HCT116 (cell line): Measurements from ENCODE around the gene PCDH20. TPM values are rescaled to one million over a fixed set of nuclear protein-coding genes. Genes with fewer than 3 reads are reported as not detected.

ENCODE experiments used
- ATAC-seq: fragments of 200-7000 bp; cut with Tn5 transposase; 2 replicates; pipeline ENCODE4 v1.9.1; 2020; ENCODE audit warnings: mild to moderate bottlenecking, moderate library complexity
- BruUV-seq: library from RNA; stranded (reverse); fragments of 400-500 nt; replicated peaks from 2 replicates; lab custom pipeline; 2021; lab: Mats Ljungman, UMichigan
- CTCF ChIA-PET: fragments of 300-600 bp; sonication (Branson Sonifier 250); formaldehyde crosslinking; loops from one replicate; lab custom pipeline; 2021; ENCODE audit warnings: antibody characterized with exemption; lab: Charles Lee
- POLR2A ChIA-PET: fragments of 300-600, 350-600 bp; sonication (Branson Sonifier 250); formaldehyde crosslinking; loops from one replicate; lab custom pipeline; 2021; ENCODE audit warnings: antibody characterized with exemption; lab: Charles Lee
- RAD21 ChIA-PET, 2 experiments: fragments of 300-600 bp; sonication (Branson Sonifier 250); formaldehyde crosslinking; loops; one replicate each; lab custom pipeline; 2023; ENCODE audit warnings: low total read pairs in 2 of 2; ENCODE audit not compliant: uncharacterized antibody in 2 of 2, unreplicated experiment in 2 of 2, low non-redundant PET in 1 of 2; lab: Charles Lee
- DNase-seq: peaks from one replicate; pipeline ENCODE4 v3.0.0-alpha.2; 2010; ENCODE audit warnings: low read depth, low spot score
- H2AFZ ChIP-seq: fragments of 200-600 bp; shearing (Covaris generic), sonication (generic); 2 replicates; pipeline ENCODE4 v1.6.1; 2017; ENCODE audit warnings: low read depth, mixed run types, mixed read lengths, antibody characterized with exemption, low read length; ENCODE audit not compliant: poor library complexity, severe bottlenecking
- H3K27ac ChIP-seq: 2 replicates; pipeline ENCODE4 v1.5.1; 2012; ENCODE audit warnings: low read depth, low read length
- H3K27me3 ChIP-seq: fragments of 200-600 bp; sonication (generic); 2 replicates; pipeline ENCODE4 v1.6.1; 2016; ENCODE audit warnings: mixed run types, low read length, mixed read lengths; ENCODE audit not compliant: insufficient read depth
- H3K36me3 ChIP-seq, 2 experiments: fragments of 200-500 bp in 1 of 2; fragments of 200-600 bp in 1 of 2; sonication (Bioruptor generic) in 1 of 2; sonication (generic) in 1 of 2; 2 replicates each; pipeline versions ENCODE4 v1.5.1 to v1.6.1; 2014 to 2016; ENCODE audit warnings: low read length in 2 of 2, inconsistent platforms in 1 of 2, mixed read lengths in 1 of 2, mixed run types in 1 of 2; ENCODE audit not compliant: insufficient read depth in 2 of 2, control insufficient read depth in 1 of 2
- H3K4me1 ChIP-seq, 2 experiments: fragments of 200-600 bp in 1 of 2; sonication (generic) in 1 of 2; 2 replicates each; pipeline versions ENCODE4 v1.5.1 to v1.6.1; 2012 to 2017; ENCODE audit warnings: low read length in 2 of 2, inconsistent platforms in 1 of 2, mild to moderate bottlenecking in 1 of 2, mixed read lengths in 1 of 2, mixed run types in 1 of 2, moderate library complexity in 1 of 2; ENCODE audit not compliant: insufficient read depth in 2 of 2, control insufficient read depth in 1 of 2
- H3K4me2 ChIP-seq: fragments of 200-600 bp; sonication (generic); 2 replicates; pipeline ENCODE4 v1.6.1; 2017; ENCODE audit warnings: mixed run types, low read length, mixed read lengths
- H3K4me3 ChIP-seq, 2 experiments: fragments of 200-600 bp in 1 of 2; sonication (generic) in 1 of 2; replicated peaks in 1 of 2; 2 replicates each; pipeline ENCODE4 v1.5.1; 2011 to 2016; ENCODE audit warnings: low read length in 2 of 2, control low read depth in 1 of 2, low read depth in 1 of 2, mild to moderate bottlenecking in 1 of 2, mixed read lengths in 1 of 2, mixed run types in 1 of 2
- H3K79me2 ChIP-seq: fragments of 200-600 bp; sonication (generic); 2 replicates; pipeline ENCODE4 v1.6.1; 2017; ENCODE audit warnings: mild to moderate bottlenecking, mixed run types, low read length, moderate library complexity, mixed read lengths; ENCODE audit not compliant: insufficient read depth
- H3K9ac ChIP-seq: fragments of 200-600 bp; sonication (generic); 2 replicates; pipeline ENCODE4 v1.6.1; 2016; ENCODE audit warnings: low read length, mixed read lengths
- H3K9me2 ChIP-seq: fragments of 200-600 bp; sonication (generic), shearing (Covaris generic); 2 replicates; pipeline ENCODE4 v1.6.1; 2017; ENCODE audit warnings: mixed run types, mild to moderate bottlenecking, moderate library complexity; ENCODE audit not compliant: insufficient read depth
- H3K9me3 ChIP-seq, 2 experiments: fragments of 200-500 bp in 1 of 2; fragments of 200-600 bp in 1 of 2; sonication (Bioruptor generic) in 1 of 2; sonication (generic) in 1 of 2; 2 replicates each; pipeline ENCODE4 v1.6.1; 2014 to 2017; ENCODE audit warnings: low read length in 2 of 2, mixed read lengths in 2 of 2, inconsistent platforms in 1 of 2, low read depth in 1 of 2, mild to moderate bottlenecking in 1 of 2, mixed run types in 1 of 2, moderate library complexity in 1 of 2; ENCODE audit not compliant: control insufficient read depth in 1 of 2, insufficient read depth in 1 of 2
- H4K20me1 ChIP-seq: fragments of 200-600 bp; sonication (generic), shearing (Covaris generic); 2 replicates; pipeline ENCODE4 v1.6.1; 2017; ENCODE audit warnings: mixed run types, mild to moderate bottlenecking, moderate library complexity; ENCODE audit not compliant: insufficient read depth
- EGR1 ChIP-seq: IDR thresholded peaks from 2 replicates; pipeline ENCODE4 v1.6.1; 2012; ENCODE audit warnings: low read depth
- ELF1 ChIP-seq: IDR thresholded peaks from 2 replicates; pipeline ENCODE4 v1.6.1; 2012; ENCODE audit warnings: low read depth, borderline replicate concordance
- EZH2 ChIP-seq: fragments of 200-600 bp; sonication (generic); IDR thresholded peaks from 2 replicates; pipeline ENCODE4 v1.6.1; 2017; ENCODE audit warnings: antibody characterized with exemption, mixed run types
- POLR2A ChIP-seq: IDR thresholded peaks from 2 replicates; pipeline ENCODE4 v1.7.0; 2011; ENCODE audit warnings: borderline replicate concordance; ENCODE audit not compliant: insufficient read depth, insufficient read length; ENCODE audit errors: extremely low read depth
- REST ChIP-seq: IDR thresholded peaks from 2 replicates; pipeline ENCODE4 v1.6.1; 2012; ENCODE audit warnings: low read depth
- TCF7L2 ChIP-seq: IDR thresholded peaks from 2 replicates; pipeline ENCODE4 v1.7.0; 2011; ENCODE audit warnings: borderline replicate concordance, inconsistent platforms; ENCODE audit not compliant: insufficient read depth, insufficient read length; ENCODE audit errors: extremely low read depth
- ZNF274 ChIP-seq: fragments of 200-500 bp; sonication (Bioruptor generic); IDR thresholded peaks from 2 replicates; pipeline ENCODE4 v1.6.1; 2014; ENCODE audit warnings: mild to moderate bottlenecking, low read depth, low read length, inconsistent platforms
- intact Hi-C: fragments of 100-400 bp; cut with micrococcal nuclease; formaldehyde crosslinking; loops from 2 replicates; pipeline ENCODE4 v1.10.0; 2022
- total RNA-seq: library from RNA; stranded (reverse); gene quantifications from one replicate; pipeline ENCODE4 v1.2.1, GENCODE V29; 2021; ENCODE audit not compliant: unreplicated experiment
- TF ChIP-seq, protein P1 (sequence below), 3 experiments: fragments of 200-600 bp in 1 of 3; sonication (generic) in 1 of 3; IDR thresholded peaks in 2 of 3; conservative IDR thresholded peaks in 1 of 3; 2 replicates each; pipeline ENCODE4 v1.5.1; 2012 to 2017; ENCODE audit warnings: low read depth in 2 of 3, low read length in 2 of 3, antibody characterized with exemption in 1 of 3, borderline replicate concordance in 1 of 3, control low read depth in 1 of 3, mild to moderate bottlenecking in 1 of 3, mixed read lengths in 1 of 3, mixed run types in 1 of 3, moderate library complexity in 1 of 3; ENCODE audit not compliant: insufficient read depth in 1 of 3
- TF ChIP-seq, protein P2 (sequence below): IDR thresholded peaks from 2 replicates; pipeline ENCODE4 v1.6.1; 2012

PCDH20 gene
- total RNA-seq, 1 experiment from 2014 or later = not detected

DNA sequence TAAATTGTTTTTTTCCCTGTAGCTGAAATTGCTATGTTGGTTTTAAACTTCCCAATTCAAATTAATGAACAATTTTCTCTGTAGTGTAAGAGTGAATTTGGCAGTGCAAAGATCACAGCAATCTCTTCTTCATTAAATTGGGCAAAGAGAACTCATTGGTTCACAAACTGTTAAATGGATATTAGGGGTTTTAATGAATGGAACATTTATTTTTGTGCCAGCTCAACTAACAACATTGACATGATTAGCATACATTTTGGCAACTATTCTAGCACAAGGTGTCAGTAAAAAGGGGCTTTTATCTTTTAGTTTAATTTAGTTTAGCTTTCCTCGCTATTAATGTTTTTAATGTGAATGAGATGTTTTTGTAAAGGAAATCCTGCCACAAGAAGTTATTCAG is 7.1 kb downstream of the PCDH20 start:
- CTCF ChIA-PET = interaction anchor here (1.7 kb wide), 1 partner anchor 545 kb away, joined by 3 read pairs; no protein-coding TSS in a partner anchor
- H3K27ac ChIP-seq = no peak overlapping the region
- BruUV-seq = no TSS peak

DNA sequence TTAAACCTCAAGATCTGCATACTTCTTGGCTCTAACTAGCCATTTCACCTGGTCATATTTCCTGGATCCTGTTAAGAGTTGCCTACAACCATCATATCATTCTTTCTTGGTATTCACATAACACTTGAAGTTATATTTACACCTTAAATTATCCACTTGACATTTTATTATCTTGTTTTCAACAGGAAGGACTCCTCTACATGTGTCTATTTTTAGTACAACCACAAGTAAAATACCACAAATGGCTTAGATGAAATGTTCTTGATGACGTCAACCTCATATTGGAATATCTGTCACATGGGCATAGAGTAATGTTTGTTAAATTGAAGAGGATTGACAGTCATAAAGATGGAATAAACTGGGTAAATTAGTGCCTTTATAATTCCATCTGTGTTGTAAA is 9.4 kb downstream of the PCDH20 start:
- intact Hi-C loops = loop anchor here (10.0 kb wide), 1 partner anchor 441 kb away; no protein-coding TSS in a partner anchor
- peaks cover 0 to 3% of the 10 kb centered on the region in 2 experiments; a peak in 1 of 4 replicates for H3K9me3 ChIP-seq
- POLR2A ChIA-PET = no interaction called here
- H3K9me2 ChIP-seq = no peaks in the 10 kb centered on the region
- CTCF ChIA-PET = no interaction called here
- DNase-seq = no peak
- H3K4me3 ChIP-seq = no peak overlapping the region
- H3K4me2 ChIP-seq = no peak overlapping the region
- RAD21 ChIA-PET = no interaction called here
- no peak for ATAC-seq
- H3K79me2 ChIP-seq = no peaks in the 10 kb centered on the region
- no peaks in the 10 kb centered on the region for H3K4me1 ChIP-seq
- H4K20me1 ChIP-seq = no peaks in the 10 kb centered on the region
- H3K36me3 ChIP-seq = no peaks in the 10 kb centered on the region
- H3K9ac ChIP-seq = no peak overlapping the region
- no TSS peak for BruUV-seq
- H2AFZ ChIP-seq = no peak overlapping the region
- no peaks in the 10 kb centered on the region for H3K27me3 ChIP-seq
- no peak overlapping the region for H3K27ac ChIP-seq
- TF ChIP-seq POLR2A (no peak), ZNF274 (no peak), ELF1 (no peak), REST (no peak), TCF7L2 (no peak), EZH2 (no peak)
- TF ChIP-seq, protein P1, sequence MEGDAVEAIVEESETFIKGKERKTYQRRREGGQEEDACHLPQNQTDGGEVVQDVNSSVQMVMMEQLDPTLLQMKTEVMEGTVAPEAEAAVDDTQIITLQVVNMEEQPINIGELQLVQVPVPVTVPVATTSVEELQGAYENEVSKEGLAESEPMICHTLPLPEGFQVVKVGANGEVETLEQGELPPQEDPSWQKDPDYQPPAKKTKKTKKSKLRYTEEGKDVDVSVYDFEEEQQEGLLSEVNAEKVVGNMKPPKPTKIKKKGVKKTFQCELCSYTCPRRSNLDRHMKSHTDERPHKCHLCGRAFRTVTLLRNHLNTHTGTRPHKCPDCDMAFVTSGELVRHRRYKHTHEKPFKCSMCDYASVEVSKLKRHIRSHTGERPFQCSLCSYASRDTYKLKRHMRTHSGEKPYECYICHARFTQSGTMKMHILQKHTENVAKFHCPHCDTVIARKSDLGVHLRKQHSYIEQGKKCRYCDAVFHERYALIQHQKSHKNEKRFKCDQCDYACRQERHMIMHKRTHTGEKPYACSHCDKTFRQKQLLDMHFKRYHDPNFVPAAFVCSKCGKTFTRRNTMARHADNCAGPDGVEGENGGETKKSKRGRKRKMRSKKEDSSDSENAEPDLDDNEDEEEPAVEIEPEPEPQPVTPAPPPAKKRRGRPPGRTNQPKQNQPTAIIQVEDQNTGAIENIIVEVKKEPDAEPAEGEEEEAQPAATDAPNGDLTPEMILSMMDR (IDR thresholded peaks at IDR 0.05 in 2 of 3, conservative IDR thresholded peaks at IDR 0.05 in 1 of 3; ENCODE audit: borderline replicate concordance in 1 of 3, insufficient read depth in 1 of 3, low read depth in 2 of 3, low read length in 2 of 3) = no peak

More for the DNA sequence above, 7.1 kb downstream of the PCDH20 start:
- ChIA-PET RAD21 (no interaction called here), POLR2A (no interaction called here)
- Histone ChIP-seq H4K20me1 (no peaks in the 10 kb centered on the region), H2AFZ (no peak overlapping the region), H3K9me3 (no peaks in the 10 kb centered on the region), H3K79me2 (no peaks in the 10 kb centered on the region), H3K4me1 (no peaks in the 10 kb centered on the region), H3K9ac (no peak overlapping the region), H3K36me3 (no peaks in the 10 kb centered on the region), H3K4me3 (no peak overlapping the region), H3K4me2 (no peak overlapping the region), H3K27me3 (no peaks in the 10 kb centered on the region), H3K9me2 (no peaks in the 10 kb centered on the region)
- TF ChIP-seq EGR1 = no peak
- TF ChIP-seq, protein P2, sequence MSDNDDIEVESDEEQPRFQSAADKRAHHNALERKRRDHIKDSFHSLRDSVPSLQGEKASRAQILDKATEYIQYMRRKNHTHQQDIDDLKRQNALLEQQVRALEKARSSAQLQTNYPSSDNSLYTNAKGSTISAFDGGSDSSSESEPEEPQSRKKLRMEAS = no peak
- TF ChIP-seq, protein P1 (IDR thresholded peaks at IDR 0.05 in 2 of 3, conservative IDR thresholded peaks at IDR 0.05 in 1 of 3; ENCODE audit: borderline replicate concordance in 1 of 3, insufficient read depth in 1 of 3, low read depth in 2 of 3, low read length in 2 of 3) = no peak
- DNase-seq = no peak
- no peak for ATAC-seq
- intact Hi-C loops = loop anchor here (10.0 kb wide), 1 partner anchor 444 kb away; no protein-coding TSS in a partner anchor
